ENCODE data around the gene ANKRD52.

ANKRD52 gene

DNA sequence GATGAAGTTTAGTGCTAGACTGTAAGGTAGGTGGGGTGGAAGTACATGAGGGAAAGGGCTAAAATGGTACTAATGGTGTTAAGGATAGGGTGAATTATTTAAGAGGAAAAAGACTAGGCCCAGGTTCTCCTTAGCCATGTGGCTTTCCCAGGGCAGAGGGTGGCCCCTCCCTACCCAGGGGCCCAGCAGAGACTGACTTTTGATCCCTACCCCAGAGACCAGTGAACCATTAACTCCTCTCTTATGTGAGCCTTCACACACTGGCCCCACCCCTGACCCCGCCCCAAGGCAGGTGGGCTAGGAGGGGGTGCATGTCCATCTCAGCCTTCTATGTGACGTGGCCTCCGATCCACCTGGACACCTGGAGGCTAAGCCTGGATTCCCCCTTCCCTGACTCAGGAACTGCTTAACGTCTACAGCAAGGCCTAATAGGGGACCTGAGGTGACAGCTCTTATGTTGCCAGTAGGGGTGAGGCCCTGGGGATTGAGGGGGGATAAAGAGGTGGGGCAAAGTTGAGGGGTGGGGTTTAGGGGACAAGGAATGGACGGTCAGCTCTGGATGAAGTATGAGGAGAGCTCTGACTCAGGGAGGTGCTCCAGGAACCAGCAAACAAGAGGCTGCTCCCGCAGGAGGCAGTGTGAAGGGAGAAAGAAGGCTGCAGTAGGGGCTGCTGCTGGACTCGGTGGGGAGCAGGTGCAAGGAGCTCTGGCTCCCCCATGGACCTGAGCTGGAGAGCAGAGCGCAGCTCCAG, 27.6 kb downstream of the ANKRD52 start:
- Histone ChIP-seq H3K4me2 (ENCODE audit: low read length, poor library complexity, severe bottlenecking) (no peak overlapping the region), H3K79me1 (replicated peaks; ENCODE audit: low read length, poor library complexity, severe bottlenecking) (no peaks in the 10 kb centered on the region), H3K36me3 (ENCODE audit: control insufficient read depth in 1 of 2, insufficient read depth in 2 of 2, low read depth in 1 of 2, low read length in 2 of 2) (peaks cover 12 to 16% of the 10 kb centered on the region in 2 experiments), H3K4me1 (ENCODE audit: control insufficient read depth, insufficient read depth, low read depth, low read length) (peaks cover 3% of the 10 kb centered on the region), H3K9me3 (ENCODE audit: control insufficient read depth, low read length) (no peaks in the 10 kb centered on the region), H3K18ac (ENCODE audit: low read depth in 1 of 2, low read length in 2 of 2) (no peak overlapping the region), H3K4me3 (ENCODE audit: insufficient read depth in 1 of 2, low read depth in 1 of 2, low read length in 2 of 2) (no peak overlapping the region), H2BK15ac (ENCODE audit: low read depth, poor library complexity, severe bottlenecking) (no peak overlapping the region), H2BK120ac (ENCODE audit: low read depth, low read length) (no peak overlapping the region), H3K27me3 (ENCODE audit: control insufficient read depth in 1 of 2, insufficient read depth in 1 of 2, low read length in 2 of 2) (no peaks in the 10 kb centered on the region), H2AK5ac (ENCODE audit: low read length, severe bottlenecking) (no peak overlapping the region), H2AFZ (ENCODE audit: low read depth, low read length) (no peak overlapping the region), H3K4ac (ENCODE audit: low read depth in 1 of 2, low read length in 2 of 2) (no peak overlapping the region), H3K27ac (ENCODE audit: low read length, poor library complexity, severe bottlenecking) (no peak overlapping the region), H3K23ac (ENCODE audit: low read length in 2 of 2) (no peak overlapping the region), H3K9ac (ENCODE audit: low read length) (no peak overlapping the region), H2BK12ac (ENCODE audit: low read length in 2 of 2) (no peak overlapping the region), H2BK5ac (ENCODE audit: low read depth, low read length, poor library complexity, severe bottlenecking) (no peak overlapping the region), H3K14ac (ENCODE audit: low read length in 2 of 2) (no peak overlapping the region), H4K91ac (ENCODE audit: low read length) (no peak overlapping the region), H4K8ac (ENCODE audit: low read length) (no peak overlapping the region)
- DNase-seq = no peak
- 85% methylated on average over 8 of the region's 8 CpGs for WGBS

DNA sequence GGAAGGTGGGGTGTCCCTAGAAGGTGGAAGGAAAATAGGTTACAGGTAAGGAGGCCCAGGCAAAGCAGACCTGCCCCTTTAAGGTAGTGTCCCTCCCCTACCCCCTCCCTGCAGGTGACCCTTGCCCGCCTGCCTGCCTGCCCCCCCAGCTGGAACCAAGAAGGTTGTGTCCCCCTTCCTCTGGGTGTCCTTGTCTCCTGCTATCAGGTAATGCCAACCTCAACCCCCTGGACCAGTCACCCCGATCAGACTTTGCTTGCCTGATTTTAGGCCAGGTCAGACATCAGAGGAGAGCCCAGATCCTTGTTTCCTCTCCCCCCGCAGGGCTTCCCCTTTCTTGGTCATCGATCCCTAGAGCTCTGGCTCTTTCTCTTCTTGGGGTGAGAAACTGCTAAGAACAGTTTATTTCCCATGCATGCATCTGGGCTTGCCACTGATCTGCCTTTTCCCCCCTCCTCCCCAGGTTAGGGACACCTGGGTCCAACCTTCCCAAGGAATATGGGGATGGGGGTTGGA, 28.2 kb downstream of the ANKRD52 start, which contains the start of gene SLC39A5:
SLC39A5 (plus strand) TSS at position 136 of the 516 bp plus-strand sequence. CDS start 1,224 bp downstream, outside the sequence.
- H3K9me3 ChIP-seq (ENCODE audit: control insufficient read depth, low read length) = no peaks in the 10 kb centered on the region
- H3K79me1 ChIP-seq (replicated peaks; ENCODE audit: low read length, poor library complexity, severe bottlenecking) = peaks cover 5% of the 10 kb centered on the region
- H3K9ac ChIP-seq (ENCODE audit: low read length) = no peak within 1 kb of the TSS
- H4K91ac ChIP-seq (ENCODE audit: low read length) = no peak within 1 kb of the TSS
- H2BK5ac ChIP-seq (ENCODE audit: low read depth, low read length, poor library complexity, severe bottlenecking) = no peak within 1 kb of the TSS
- H3K23ac ChIP-seq (ENCODE audit: low read length in 2 of 2) = no peak within 1 kb of the TSS
- H3K4ac ChIP-seq (ENCODE audit: low read depth in 1 of 2, low read length in 2 of 2) = no peak within 1 kb of the TSS
- no peak within 1 kb of the TSS for H3K14ac ChIP-seq (ENCODE audit: low read length in 2 of 2)
- H3K4me2 ChIP-seq (ENCODE audit: low read length, poor library complexity, severe bottlenecking) = no peak within 1 kb of the TSS
- no peak within 1 kb of the TSS for H2BK12ac ChIP-seq (ENCODE audit: low read length in 2 of 2)
- H2BK120ac ChIP-seq (ENCODE audit: low read depth, low read length) = no peak within 1 kb of the TSS
- H3K18ac ChIP-seq (ENCODE audit: low read depth in 1 of 2, low read length in 2 of 2) = no peak within 1 kb of the TSS
- H3K4me3 ChIP-seq (ENCODE audit: insufficient read depth in 1 of 2, low read depth in 1 of 2, low read length in 2 of 2) = no peak within 1 kb of the TSS
- H2BK15ac ChIP-seq (ENCODE audit: low read depth, poor library complexity, severe bottlenecking) = no peak within 1 kb of the TSS
- peaks cover 6 to 20% of the 10 kb centered on the region in 2 experiments for H3K36me3 ChIP-seq (ENCODE audit: control insufficient read depth in 1 of 2, insufficient read depth in 2 of 2, low read depth in 1 of 2, low read length in 2 of 2)
- DNase-seq = no peak
- 94% methylated on average over 4 of the region's 4 CpGs for whole genome bisulfite sequencing
- peaks cover 6% of the 10 kb centered on the region for H3K4me1 ChIP-seq (ENCODE audit: control insufficient read depth, insufficient read depth, low read depth, low read length)
- no peak within 1 kb of the TSS for H2AFZ ChIP-seq (ENCODE audit: low read depth, low read length)
- no peak within 1 kb of the TSS for H2AK5ac ChIP-seq (ENCODE audit: low read length, severe bottlenecking)
- H4K8ac ChIP-seq (ENCODE audit: low read length) = no peak within 1 kb of the TSS
- H3K27ac ChIP-seq (ENCODE audit: low read length, poor library complexity, severe bottlenecking) = no peak within 1 kb of the TSS
- no peaks in the 10 kb centered on the region for H3K27me3 ChIP-seq (ENCODE audit: control insufficient read depth in 1 of 2, insufficient read depth in 1 of 2, low read length in 2 of 2)

DNA sequence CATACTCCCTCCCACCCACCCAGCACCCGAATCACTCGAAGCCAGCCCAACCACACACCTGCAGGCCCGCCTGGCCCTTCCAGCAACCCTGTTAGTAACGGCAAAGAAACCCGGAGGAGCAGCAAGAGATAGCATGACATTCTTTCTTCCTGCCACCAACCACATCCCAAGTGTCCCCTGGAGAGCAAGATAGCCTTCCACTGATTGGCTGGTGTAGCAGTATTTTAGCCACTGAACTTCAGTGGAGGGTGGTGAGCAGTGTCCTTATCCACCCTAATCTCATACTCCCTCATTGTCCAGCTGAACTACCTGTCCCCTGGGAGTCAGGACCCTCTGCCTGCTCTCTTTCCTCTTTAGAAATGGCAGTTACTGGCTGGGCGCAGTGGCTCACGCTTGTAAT, 29.1 kb downstream of the ANKRD52 start:
- H3K36me3 ChIP-seq (ENCODE audit: control insufficient read depth in 1 of 2, insufficient read depth in 2 of 2, low read depth in 1 of 2, low read length in 2 of 2) = peaks cover 5 to 20% of the 10 kb centered on the region in 2 experiments
- H3K9me3 ChIP-seq (ENCODE audit: control insufficient read depth, low read length) = no peaks in the 10 kb centered on the region
- H3K4ac ChIP-seq (ENCODE audit: low read depth in 1 of 2, low read length in 2 of 2) = no peak overlapping the region
- H3K23ac ChIP-seq (ENCODE audit: low read length in 2 of 2) = no peak overlapping the region
- peaks cover 11% of the 10 kb centered on the region for H3K79me1 ChIP-seq (replicated peaks; ENCODE audit: low read length, poor library complexity, severe bottlenecking)
- H2BK15ac ChIP-seq (ENCODE audit: low read depth, poor library complexity, severe bottlenecking) = no peak overlapping the region
- 97% methylated on average over 5 of the region's 7 CpGs for WGBS
- no peak overlapping the region for H3K9ac ChIP-seq (ENCODE audit: low read length)
- no peak overlapping the region for H3K14ac ChIP-seq (ENCODE audit: low read length in 2 of 2)
- H2AK5ac ChIP-seq (ENCODE audit: low read length, severe bottlenecking) = no peak overlapping the region
- H2BK120ac ChIP-seq (ENCODE audit: low read depth, low read length) = no peak overlapping the region
- no peak overlapping the region for H4K8ac ChIP-seq (ENCODE audit: low read length)
- H3K4me1 ChIP-seq (ENCODE audit: control insufficient read depth, insufficient read depth, low read depth, low read length) = peaks cover 11% of the 10 kb centered on the region
- no peak overlapping the region for H2AFZ ChIP-seq (ENCODE audit: low read depth, low read length)
- no peak for DNase-seq
- H4K91ac ChIP-seq (ENCODE audit: low read length) = no peak overlapping the region
- no peak overlapping the region for H3K27ac ChIP-seq (ENCODE audit: low read length, poor library complexity, severe bottlenecking)
- no peaks in the 10 kb centered on the region for H3K27me3 ChIP-seq (ENCODE audit: control insufficient read depth in 1 of 2, insufficient read depth in 1 of 2, low read length in 2 of 2)
- H3K4me2 ChIP-seq (ENCODE audit: low read length, poor library complexity, severe bottlenecking) = no peak overlapping the region
- H2BK12ac ChIP-seq (ENCODE audit: low read length in 2 of 2) = no peak overlapping the region
- no peak overlapping the region for H2BK5ac ChIP-seq (ENCODE audit: low read depth, low read length, poor library complexity, severe bottlenecking)
- H3K18ac ChIP-seq (ENCODE audit: low read depth in 1 of 2, low read length in 2 of 2) = no peak overlapping the region
- no peak overlapping the region for H3K4me3 ChIP-seq (ENCODE audit: insufficient read depth in 1 of 2, low read depth in 1 of 2, low read length in 2 of 2)

DNA sequence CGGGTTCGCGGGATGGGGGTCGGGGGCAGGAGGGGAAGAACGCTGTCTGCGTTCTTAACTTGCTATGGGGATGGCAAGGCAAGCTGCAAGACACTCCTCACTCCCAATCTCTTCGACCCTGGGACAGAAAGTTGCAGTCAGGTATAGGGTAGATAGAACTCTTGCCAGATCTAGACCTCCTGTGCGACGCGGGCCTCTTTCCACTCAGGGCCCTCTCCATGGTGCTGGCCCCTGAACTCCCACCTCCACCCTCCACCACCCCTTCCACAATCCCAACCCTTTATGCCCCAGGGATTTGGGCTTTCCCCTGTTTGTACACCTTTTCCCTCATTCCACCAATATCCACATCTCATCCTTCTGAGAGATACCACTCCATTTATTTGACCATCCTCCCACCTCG, 33.2 kb downstream of the ANKRD52 start:
- H2BK12ac ChIP-seq (ENCODE audit: low read length in 2 of 2) = peak overlapping the region; percentile 9 to 31
- H3K9ac ChIP-seq (ENCODE audit: low read length) = peak overlapping the region; percentile 95
- no peak overlapping the region for H2BK120ac ChIP-seq (ENCODE audit: low read depth, low read length)
- H3K4me3 ChIP-seq (ENCODE audit: insufficient read depth in 1 of 2, low read depth in 1 of 2, low read length in 2 of 2) = peak overlapping the region; percentile 61 to 93
- H4K91ac ChIP-seq (ENCODE audit: low read length) = peak overlapping the region; percentile 58
- no peak overlapping the region for H3K27ac ChIP-seq (ENCODE audit: low read length, poor library complexity, severe bottlenecking)
- H3K18ac ChIP-seq (ENCODE audit: low read depth in 1 of 2, low read length in 2 of 2) = peak overlapping the region in 1 of 2 experiments; percentile 48
- H2AFZ ChIP-seq (ENCODE audit: low read depth, low read length) = no peak overlapping the region
- no peak overlapping the region for H2BK5ac ChIP-seq (ENCODE audit: low read depth, low read length, poor library complexity, severe bottlenecking)
- H2BK15ac ChIP-seq (ENCODE audit: low read depth, poor library complexity, severe bottlenecking) = no peak overlapping the region
- H3K4me1 ChIP-seq (ENCODE audit: control insufficient read depth, insufficient read depth, low read depth, low read length) = peaks cover 18% of the 10 kb centered on the region
- H4K8ac ChIP-seq (ENCODE audit: low read length) = peak overlapping the region; percentile 94
- H3K14ac ChIP-seq (ENCODE audit: low read length in 2 of 2) = no peak overlapping the region
- H3K79me1 ChIP-seq (replicated peaks; ENCODE audit: low read length, poor library complexity, severe bottlenecking) = peaks cover 16% of the 10 kb centered on the region
- H3K27me3 ChIP-seq (ENCODE audit: control insufficient read depth in 1 of 2, insufficient read depth in 1 of 2, low read length in 2 of 2) = no peaks in the 10 kb centered on the region
- peak overlapping the region in 1 of 2 experiments; percentile 24 for H3K4ac ChIP-seq (ENCODE audit: low read depth in 1 of 2, low read length in 2 of 2)
- H3K9me3 ChIP-seq (ENCODE audit: control insufficient read depth, low read length) = no peaks in the 10 kb centered on the region
- WGBS = 87% methylated on average over 10 of the region's 11 CpGs
- H3K4me2 ChIP-seq (ENCODE audit: low read length, poor library complexity, severe bottlenecking) = peak overlapping the region; percentile 93
- no peak overlapping the region for H2AK5ac ChIP-seq (ENCODE audit: low read length, severe bottlenecking)
- peaks cover 5 to 20% of the 10 kb centered on the region in 2 experiments for H3K36me3 ChIP-seq (ENCODE audit: control insufficient read depth in 1 of 2, insufficient read depth in 2 of 2, low read depth in 1 of 2, low read length in 2 of 2)
- H3K23ac ChIP-seq (ENCODE audit: low read length in 2 of 2) = no peak overlapping the region
- no peak for DNase-seq
